Sigmoid colon (tissue), 7 donors: ENCODE results near the gene PHOX2A. TPM values are rescaled to one million over a fixed set of nuclear protein-coding genes. Genes with fewer than 3 reads are reported as not detected.
"Not testable (repeated sequence)": the region's sequence is repeated elsewhere in the genome, so short reads cannot be mapped to it uniquely, and the experiment has no call there.

Experiments
- DNase-seq: peaks from one replicate; pipeline ENCODE4 v3.0.0-alpha.2; 2019
- H3K27ac ChIP-seq, 4 donors: fragments of 200-600 bp; sonication (generic); one replicate each; pipeline ENCODE4 v1.5.1; 2016 to 2019; ENCODE audit warnings: mild to moderate bottlenecking in 1 of 4
- H3K27me3 ChIP-seq, 3 donors: fragments of 200-600 bp; sonication (generic); one replicate each; pipeline ENCODE4 v1.5.1; 2019; ENCODE audit warnings: mild to moderate bottlenecking in 1 of 3
- H3K36me3 ChIP-seq, 4 donors: fragments of 200-600 bp; sonication (generic); one replicate each; pipeline ENCODE4 v1.5.1; 2016 to 2019
- H3K4me1 ChIP-seq, 4 donors: fragments of 200-600 bp; sonication (generic); one replicate each; pipeline ENCODE4 v1.5.1; 2017 to 2019
- H3K4me3 ChIP-seq, 4 donors: fragments of 200-600 bp; sonication (generic); one replicate each; pipeline ENCODE4 v1.5.1; 2017 to 2019; ENCODE audit warnings: mild to moderate bottlenecking in 2 of 4, moderate library complexity in 1 of 4
- H3K9me3 ChIP-seq, 4 donors: fragments of 200-600 bp in 3 of 4; sonication (generic) in 3 of 4; one replicate each; pipeline versions ENCODE4 v1.5.1 to v1.6.1; 2013 to 2019
- CTCF ChIP-seq, 4 experiments: fragments of 450-650 bp in 3 of 4; fragments of 200-600 bp in 1 of 4; IDR thresholded peaks; one replicate each; pipeline ENCODE4 v1.5.1; 2016 to 2019; ENCODE audit warnings: antibody characterized with exemption in 4 of 4, mild to moderate bottlenecking in 3 of 4, moderate library complexity in 2 of 4
- EP300 ChIP-seq, 4 donors: sonication (generic); formaldehyde crosslinking; IDR thresholded peaks; one replicate each; pipeline ENCODE4 v1.6.1; 2017; ENCODE audit warnings: antibody characterized with exemption in 4 of 4
- POLR2A ChIP-seq, 2 donors: fragments of 450-650 bp; IDR thresholded peaks; one replicate each; pipeline ENCODE4 v1.6.1; 2016; ENCODE audit warnings: antibody characterized with exemption in 2 of 2, mild to moderate bottlenecking in 2 of 2, moderate library complexity in 2 of 2
- POLR2AphosphoS5 ChIP-seq, 4 donors: sonication (generic); formaldehyde crosslinking; IDR thresholded peaks; one replicate each; pipeline ENCODE4 v1.6.1; 2017; ENCODE audit warnings: antibody characterized with exemption in 4 of 4
- WGBS, 2 donors: extraction: QIAGEN DNeasy Blood & Tissue Kit; methylation state at CpG; one replicate each; pipeline ENCODE4 v1.1.7; 2013; 5-methylcytosine and 5-hydroxymethylcytosine counted together
- intact Hi-C: fragments of 100-400 bp; cut with DNase I; formaldehyde crosslinking; loops from one replicate; pipeline ENCODE4 v1.15.1; 2023
- polyA plus RNA-seq, 3 donors: library from polyadenylated mRNA; stranded (reverse); fragments of 200-250 nt; gene quantifications; one replicate each; pipeline ENCODE4 v1.2.3, GENCODE V29; 2013
- total RNA-seq, 4 donors: library from RNA; depleted of rRNA; stranded (reverse); fragments of >200 nt; gene quantifications; one replicate each; pipeline ENCODE4 v1.1.0, GENCODE V29; 2016
- donor health status: healthy with polysubstance abuse.
- donor health status: Bipolar disorder and iron deficiency.
- donor health status: healthy.

PHOX2A gene
- total and polyA plus RNA-seq, 7 donors: 0.41 to 2.9 (median 1.2) TPM; not detected in 3

DNA sequence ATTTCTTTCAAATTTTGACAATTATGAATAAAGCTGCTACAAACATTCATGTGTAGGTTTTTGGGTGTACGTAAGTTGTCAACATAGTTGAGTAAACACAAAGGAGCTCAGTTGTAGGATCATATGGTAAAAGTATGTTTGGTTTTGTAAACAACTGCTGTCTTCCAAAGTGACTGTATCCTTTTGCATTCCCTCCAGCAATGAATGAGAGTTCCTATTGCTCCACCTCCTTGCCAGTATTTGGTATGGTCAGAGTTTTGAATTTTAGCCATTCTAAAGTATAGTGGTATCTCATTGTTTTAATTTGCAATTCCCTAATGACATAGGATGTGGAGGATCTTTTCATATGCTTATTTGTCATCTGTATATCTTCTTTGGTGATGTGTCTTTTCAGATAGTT lies 28.0 kb upstream of the PHOX2A start:
- no peak for TF ChIP-seq EP300 (IDR thresholded peaks at IDR 0.05)
- TF ChIP-seq POLR2AphosphoS5 (IDR thresholded peaks at IDR 0.05): no peak
- DNase-seq: no peak
- Histone ChIP-seq H3K36me3 (no peaks in the 10 kb centered on the region), H3K9me3 (no peaks in the 10 kb centered on the region), H3K4me1 (no peaks in the 10 kb centered on the region), H3K4me3 (no peak overlapping the region), H3K27ac (no peak overlapping the region), H3K27me3 (peaks cover 0 to 4% (median 0%) of the 10 kb centered on the region in 3 donors)
- intact Hi-C loops: no loop called here
- 60 to 72% methylated on average over 1 of the region's 1 CpG for whole genome bisulfite sequencing, 2 donors

DNA sequence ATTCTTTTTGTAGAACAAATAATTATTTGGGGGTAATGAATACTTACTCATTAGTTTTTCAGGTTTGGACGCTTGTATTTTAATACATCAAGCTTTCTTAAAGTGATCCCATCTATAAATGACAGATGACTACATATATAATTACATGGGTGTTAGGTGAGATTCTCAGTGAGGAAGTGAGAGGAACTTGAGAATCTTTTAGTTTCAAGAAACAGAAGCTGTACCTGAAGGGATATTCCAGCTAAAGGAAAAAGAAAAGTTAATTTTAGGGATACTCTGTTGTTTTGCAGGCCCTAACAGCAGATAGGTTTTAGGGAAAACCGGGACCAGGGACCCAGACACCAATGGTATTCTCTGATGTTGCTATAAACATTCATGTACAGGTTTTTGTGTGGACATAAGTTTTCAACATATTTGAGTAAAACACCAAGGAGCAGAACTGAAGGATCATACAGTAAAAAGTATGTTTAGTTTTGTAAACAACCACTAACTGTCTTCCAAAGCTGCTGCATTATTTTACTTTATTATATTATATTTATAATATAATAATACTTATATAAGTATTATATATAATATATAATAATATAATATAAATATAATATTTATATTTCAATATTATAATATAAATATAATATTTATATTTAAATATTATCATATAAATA lies 24.1 kb upstream of the PHOX2A start:
- H3K4me3 ChIP-seq: no peak overlapping the region
- 78 to 87% methylated on average over 2 of the region's 2 CpGs for WGBS, 2 donors
- H3K27ac ChIP-seq: no peak overlapping the region
- peaks cover 0 to 8% (median 0%) of the 10 kb centered on the region in 3 donors for H3K27me3 ChIP-seq
- no peaks in the 10 kb centered on the region for H3K36me3 ChIP-seq
- intact Hi-C loops: no loop called here
- no peak for TF ChIP-seq EP300 (IDR thresholded peaks at IDR 0.05)
- TF ChIP-seq POLR2A (IDR thresholded peaks at IDR 0.05): no peak
- no peak for TF ChIP-seq POLR2AphosphoS5 (IDR thresholded peaks at IDR 0.05)
- no peak for TF ChIP-seq CTCF (IDR thresholded peaks at IDR 0.05)
- DNase-seq: no peak
- H3K9me3 ChIP-seq: no peaks in the 10 kb centered on the region
- no peaks in the 10 kb centered on the region for H3K4me1 ChIP-seq

GRCh38 chr11:72266960-72267359 lies 23.0 kb upstream of the PHOX2A start:
- 44 to 69% methylated on average over 5 of the region's 5 CpGs for WGBS, 2 donors

GRCh38 chr11:72265951-72266350 lies 22.0 kb upstream of the PHOX2A start:
- no peak for DNase-seq
- intact Hi-C loops: no loop called here
- Histone ChIP-seq H3K9me3 (no peaks in the 10 kb centered on the region), H3K36me3 (no peaks in the 10 kb centered on the region), H3K4me3 (no peak overlapping the region), H3K27ac (no peak overlapping the region), H3K4me1 (no peaks in the 10 kb centered on the region), H3K27me3 (peaks cover 0 to 5% (median 0%) of the 10 kb centered on the region in 3 donors)
- no peak for TF ChIP-seq CTCF (IDR thresholded peaks at IDR 0.05)
- TF ChIP-seq POLR2A (IDR thresholded peaks at IDR 0.05): no peak
- TF ChIP-seq EP300 (IDR thresholded peaks at IDR 0.05): no peak

More at GRCh38 chr11:72266960-72267359, 23.0 kb upstream of the PHOX2A start:
- H3K9me3 ChIP-seq, DNase-seq, H3K36me3 ChIP-seq, intact Hi-C loops, H3K4me1 ChIP-seq, H3K27me3 ChIP-seq, H3K27ac ChIP-seq, H3K4me3 ChIP-seq: not testable (repeated sequence)

- no peak for DNase-seq
- intact Hi-C loops: no loop called here
- no peak overlapping the region for H3K4me3 ChIP-seq
- peaks cover 0 to 5% (median 0%) of the 10 kb centered on the region in 3 donors for H3K27me3 ChIP-seq
- TF ChIP-seq POLR2AphosphoS5 (IDR thresholded peaks at IDR 0.05) (no peak), POLR2A (IDR thresholded peaks at IDR 0.05) (no peak), CTCF (IDR thresholded peaks at IDR 0.05) (no peak), EP300 (IDR thresholded peaks at IDR 0.05) (no peak)
- no peaks in the 10 kb centered on the region for H3K36me3 ChIP-seq
- no peak overlapping the region for H3K27ac ChIP-seq
- H3K9me3 ChIP-seq: no peaks in the 10 kb centered on the region
- WGBS, 2 donors: 54 to 57% methylated on average over 4 of the region's 4 CpGs
- H3K4me1 ChIP-seq: no peaks in the 10 kb centered on the region
These were observed 19.4 kb upstream of the PHOX2A start for GRCh38 chr11:72263361-72263760.

DNA sequence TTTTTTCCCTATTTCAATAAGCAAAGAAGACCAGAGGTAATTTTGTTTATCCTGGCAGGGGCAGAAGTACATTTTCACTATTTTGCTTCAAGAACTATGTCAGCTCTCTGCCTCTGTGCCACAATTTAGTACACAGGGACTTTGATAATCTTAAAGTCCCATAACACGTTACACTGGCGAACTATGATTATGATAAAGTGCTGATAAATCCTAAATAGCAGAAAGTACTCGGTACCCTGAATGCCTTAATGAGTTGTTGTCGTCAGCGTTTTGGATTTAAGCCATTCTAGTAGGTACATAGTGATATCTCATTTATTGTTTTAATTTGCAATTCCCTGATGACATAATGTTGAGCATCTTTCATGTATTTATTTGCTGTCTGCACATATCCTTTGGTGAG lies 16.6 kb upstream of the PHOX2A start:
- H3K27ac ChIP-seq: no peak overlapping the region
- no peak overlapping the region for H3K4me3 ChIP-seq

More for the DNA sequence above, 16.6 kb upstream of the PHOX2A start:
- TF ChIP-seq POLR2A (IDR thresholded peaks at IDR 0.05) (no peak), CTCF (IDR thresholded peaks at IDR 0.05) (no peak), EP300 (IDR thresholded peaks at IDR 0.05) (no peak), POLR2AphosphoS5 (IDR thresholded peaks at IDR 0.05) (no peak)
- H3K4me1 ChIP-seq: no peaks in the 10 kb centered on the region
- no peaks in the 10 kb centered on the region for H3K27me3 ChIP-seq
- no peak for DNase-seq
- no peaks in the 10 kb centered on the region for H3K9me3 ChIP-seq
- H3K36me3 ChIP-seq: no peaks in the 10 kb centered on the region
- intact Hi-C loops: no loop called here
- WGBS, 2 donors: 73 to 74% methylated on average over 5 of the region's 5 CpGs
